Measurements from ENCODE around the gene THEM4. TPM values are rescaled to one million over a fixed set of nuclear protein-coding genes. Genes with fewer than 3 reads are reported as not detected.

The THEM4 gene
- total RNA-seq, 1 donor from 2014 or later, result 12.3 TPM

GRCh38 chr1:151935894-151936602 is 26.7 kb upstream of the THEM4 start:
- TF ChIP-seq, protein P1, sequence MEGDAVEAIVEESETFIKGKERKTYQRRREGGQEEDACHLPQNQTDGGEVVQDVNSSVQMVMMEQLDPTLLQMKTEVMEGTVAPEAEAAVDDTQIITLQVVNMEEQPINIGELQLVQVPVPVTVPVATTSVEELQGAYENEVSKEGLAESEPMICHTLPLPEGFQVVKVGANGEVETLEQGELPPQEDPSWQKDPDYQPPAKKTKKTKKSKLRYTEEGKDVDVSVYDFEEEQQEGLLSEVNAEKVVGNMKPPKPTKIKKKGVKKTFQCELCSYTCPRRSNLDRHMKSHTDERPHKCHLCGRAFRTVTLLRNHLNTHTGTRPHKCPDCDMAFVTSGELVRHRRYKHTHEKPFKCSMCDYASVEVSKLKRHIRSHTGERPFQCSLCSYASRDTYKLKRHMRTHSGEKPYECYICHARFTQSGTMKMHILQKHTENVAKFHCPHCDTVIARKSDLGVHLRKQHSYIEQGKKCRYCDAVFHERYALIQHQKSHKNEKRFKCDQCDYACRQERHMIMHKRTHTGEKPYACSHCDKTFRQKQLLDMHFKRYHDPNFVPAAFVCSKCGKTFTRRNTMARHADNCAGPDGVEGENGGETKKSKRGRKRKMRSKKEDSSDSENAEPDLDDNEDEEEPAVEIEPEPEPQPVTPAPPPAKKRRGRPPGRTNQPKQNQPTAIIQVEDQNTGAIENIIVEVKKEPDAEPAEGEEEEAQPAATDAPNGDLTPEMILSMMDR (IDR thresholded peaks at IDR 0.05), result no peak
- H3K9me3 Mint-ChIP-seq (ENCODE audit: unreplicated experiment), result no peaks in the 10 kb centered on the region
- no peak overlapping the region for H3K27ac Mint-ChIP-seq (ENCODE audit: unreplicated experiment)
- no peak for DNase-seq (ENCODE audit: extremely low spot score, unreplicated experiment)
- no peak overlapping the region for H3K4me3 Mint-ChIP-seq (ENCODE audit: unreplicated experiment)
- H3K27me3 Mint-ChIP-seq (ENCODE audit: unreplicated experiment), result peaks cover 25% of the 10 kb centered on the region
- H3K36me3 Mint-ChIP-seq (ENCODE audit: unreplicated experiment), result no peaks in the 10 kb centered on the region
- H3K4me1 Mint-ChIP-seq (ENCODE audit: unreplicated experiment), result peaks cover 14% of the 10 kb centered on the region

GRCh38 chr1:151935154-151935553 is 25.8 kb upstream of the THEM4 start:
- H3K36me3 Mint-ChIP-seq (ENCODE audit: unreplicated experiment), result no peaks in the 10 kb centered on the region
- H3K27ac Mint-ChIP-seq (ENCODE audit: unreplicated experiment), result no peak overlapping the region
- H3K4me3 Mint-ChIP-seq (ENCODE audit: unreplicated experiment), result no peak overlapping the region
- no peaks in the 10 kb centered on the region for H3K9me3 Mint-ChIP-seq (ENCODE audit: unreplicated experiment)
- DNase-seq (ENCODE audit: extremely low spot score, unreplicated experiment), result no peak
- TF ChIP-seq, protein P1 (IDR thresholded peaks at IDR 0.05), result no peak
- peaks cover 34% of the 10 kb centered on the region for H3K27me3 Mint-ChIP-seq (ENCODE audit: unreplicated experiment)
- peaks cover 8% of the 10 kb centered on the region for H3K4me1 Mint-ChIP-seq (ENCODE audit: unreplicated experiment)

DNA sequence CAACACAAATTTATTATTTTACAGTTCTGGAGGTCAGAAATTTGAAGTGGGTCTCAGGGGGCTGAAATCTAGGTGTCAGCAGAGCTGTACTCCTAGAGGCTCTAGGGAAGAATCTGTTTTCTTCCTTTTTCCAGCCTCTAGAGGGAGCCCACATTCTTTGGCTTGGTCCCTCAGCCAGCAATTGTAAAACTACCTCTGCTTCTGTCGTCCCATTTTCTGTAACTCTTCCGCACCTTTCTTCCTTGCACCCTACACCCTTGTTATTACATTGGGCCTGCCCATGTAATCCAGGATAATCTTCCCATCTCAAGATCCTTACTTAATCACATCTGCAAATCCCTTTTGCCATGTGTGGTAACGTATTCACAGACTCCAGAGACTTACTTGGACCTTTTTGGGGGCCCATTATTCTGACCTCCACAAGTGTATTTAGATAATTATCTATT is 24.8 kb upstream of the THEM4 start:
- Mint-ChIP-seq H3K27me3 (ENCODE audit: unreplicated experiment) (peaks cover 42% of the 10 kb centered on the region), H3K9me3 (ENCODE audit: unreplicated experiment) (no peaks in the 10 kb centered on the region), H3K36me3 (ENCODE audit: unreplicated experiment) (no peaks in the 10 kb centered on the region), H3K27ac (ENCODE audit: unreplicated experiment) (no peak overlapping the region), H3K4me3 (ENCODE audit: unreplicated experiment) (no peak overlapping the region), H3K4me1 (ENCODE audit: unreplicated experiment) (peaks cover 8% of the 10 kb centered on the region)
- TF ChIP-seq, protein P1 (IDR thresholded peaks at IDR 0.05), result peak; percentile 95
- DNase-seq (ENCODE audit: extremely low spot score, unreplicated experiment), result no peak

- Mint-ChIP-seq H3K27me3 (ENCODE audit: unreplicated experiment) (peaks cover 60% of the 10 kb centered on the region), H3K4me1 (ENCODE audit: unreplicated experiment) (peaks cover 8% of the 10 kb centered on the region), H3K9me3 (ENCODE audit: unreplicated experiment) (no peaks in the 10 kb centered on the region), H3K36me3 (ENCODE audit: unreplicated experiment) (no peaks in the 10 kb centered on the region), H3K27ac (ENCODE audit: unreplicated experiment) (no peak overlapping the region), H3K4me3 (ENCODE audit: unreplicated experiment) (no peak overlapping the region)
- TF ChIP-seq, protein P1 (IDR thresholded peaks at IDR 0.05), result no peak
- no peak for DNase-seq (ENCODE audit: extremely low spot score, unreplicated experiment)
These were observed 15.6 kb upstream of the THEM4 start for GRCh38 chr1:151924691-151925587.

GRCh38 chr1:151923422-151923821 is 14.1 kb upstream of the THEM4 start:
- Mint-ChIP-seq H3K4me3 (ENCODE audit: unreplicated experiment) (no peak overlapping the region), H3K36me3 (ENCODE audit: unreplicated experiment) (no peaks in the 10 kb centered on the region), H3K4me1 (ENCODE audit: unreplicated experiment) (peaks cover 8% of the 10 kb centered on the region), H3K27ac (ENCODE audit: unreplicated experiment) (no peak overlapping the region), H3K27me3 (ENCODE audit: unreplicated experiment) (peaks cover 60% of the 10 kb centered on the region), H3K9me3 (ENCODE audit: unreplicated experiment) (no peaks in the 10 kb centered on the region)
- DNase-seq (ENCODE audit: extremely low spot score, unreplicated experiment), result no peak
- TF ChIP-seq, protein P1 (IDR thresholded peaks at IDR 0.05), result no peak

All from osteocyte (in vitro differentiated cells).